ENCODE measurements around the gene LRRC75B.
"Not testable (repeated sequence)": the region's sequence is repeated elsewhere in the genome, so short reads cannot be mapped to it uniquely, and the experiment has no call there.

LRRC75B gene

DNA sequence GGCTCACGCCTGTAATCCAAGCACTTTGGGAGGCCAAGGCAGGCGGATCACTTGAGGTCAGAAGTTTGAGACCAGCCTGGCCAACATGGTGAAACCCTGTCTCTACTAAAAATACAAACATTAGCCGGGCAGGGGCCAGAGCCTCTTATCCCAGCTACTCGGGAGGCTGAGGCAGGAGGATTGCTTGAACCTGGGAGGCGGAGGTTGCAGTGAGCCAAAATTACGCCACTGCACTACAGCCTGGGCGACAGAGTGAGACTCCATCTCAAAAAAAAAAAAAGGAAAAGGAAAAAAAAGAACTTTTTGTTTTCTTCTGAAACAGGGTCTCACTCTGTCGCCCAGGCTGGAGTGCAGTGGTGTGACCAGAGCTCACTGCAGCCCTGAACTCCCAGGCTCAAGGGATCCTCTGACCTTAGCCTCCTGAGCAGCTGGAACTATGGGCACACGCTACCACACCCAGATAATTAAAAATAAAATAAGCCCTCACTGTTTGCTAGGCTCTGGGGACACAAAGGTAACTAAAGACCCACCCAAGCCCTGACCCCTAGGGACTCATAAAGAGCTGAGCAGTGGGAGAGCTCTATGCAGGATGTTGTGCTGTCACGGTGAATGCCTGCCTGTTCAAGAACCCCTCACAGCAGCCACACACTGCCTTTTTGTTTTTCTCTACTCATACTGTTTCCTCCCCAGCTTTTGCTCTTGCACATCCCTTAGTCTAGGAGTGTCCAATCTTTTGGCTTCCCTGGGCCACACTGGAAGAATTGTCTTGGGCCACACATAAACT lies 40.2 kb downstream of the LRRC75B start:
- not testable (repeated sequence) for DNase-seq

DNA sequence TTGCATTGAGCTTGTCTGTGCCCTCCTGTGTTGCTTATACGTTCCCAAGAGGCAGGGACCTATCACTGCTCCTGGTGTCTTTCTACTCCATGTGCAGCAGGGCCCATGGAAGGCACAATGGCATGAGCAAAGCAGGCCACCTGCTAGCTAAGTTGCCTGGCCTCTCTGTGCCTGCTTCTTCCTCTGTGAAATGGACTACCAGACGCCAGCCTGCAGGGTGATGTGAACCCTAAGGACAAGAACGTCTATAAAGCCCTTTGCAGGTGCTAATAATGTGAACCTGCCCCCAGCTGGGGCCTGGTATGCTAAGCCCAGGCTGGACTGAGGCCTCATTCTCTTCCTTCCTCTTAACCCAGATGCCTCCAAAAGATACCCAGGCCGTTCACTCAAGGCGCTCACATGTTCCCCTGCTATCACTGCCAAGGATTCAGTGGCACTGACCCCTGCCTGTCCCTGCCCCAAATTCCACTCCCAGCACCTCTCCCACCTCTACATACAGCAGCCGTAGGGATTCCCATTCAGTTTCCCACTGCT lies 41.9 kb downstream of the LRRC75B start:
- no peak for DNase-seq

DNA sequence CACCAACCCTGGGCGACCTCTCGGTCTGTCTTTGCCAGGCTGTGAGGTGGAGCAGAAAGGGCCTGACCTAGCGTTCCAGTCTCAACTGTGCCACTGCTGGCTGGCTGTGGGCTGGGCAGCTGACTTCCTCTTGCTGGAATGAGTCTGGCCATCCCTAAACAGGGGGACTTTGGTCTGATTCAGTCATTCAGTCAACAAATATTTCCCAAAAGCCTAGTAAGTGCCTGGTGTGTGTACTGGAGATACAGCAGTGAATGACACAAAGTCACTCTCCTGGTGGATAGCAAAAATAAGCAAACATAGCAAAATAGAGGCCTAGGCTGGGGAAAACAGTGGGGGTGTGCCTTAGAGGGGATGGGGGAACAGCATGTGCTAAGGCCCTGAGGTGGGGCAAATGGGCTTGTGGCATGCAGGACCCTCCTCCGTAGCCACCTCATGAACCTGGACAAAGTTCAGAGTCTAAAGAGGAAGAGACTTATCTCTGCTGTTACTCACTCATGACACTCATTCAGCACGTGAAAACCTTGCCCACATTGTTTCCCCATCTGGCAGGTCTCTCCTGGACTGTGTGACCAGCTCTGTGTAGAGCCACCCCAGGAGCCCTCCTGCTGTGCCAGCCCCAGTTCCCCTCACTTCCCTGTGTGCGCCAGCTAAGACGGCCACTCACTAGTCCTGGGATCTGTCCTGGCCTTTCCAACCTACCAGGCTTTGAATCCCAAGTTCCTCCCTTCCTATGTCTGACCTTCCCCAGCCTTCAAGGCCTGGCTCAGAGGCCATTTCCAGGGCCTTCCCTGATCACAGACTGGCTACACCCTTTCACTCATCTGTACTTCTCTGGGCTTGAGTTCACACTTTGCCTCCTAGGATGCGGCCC lies 42.6 kb downstream of the LRRC75B start:
- DNase-seq = no peak

DNA sequence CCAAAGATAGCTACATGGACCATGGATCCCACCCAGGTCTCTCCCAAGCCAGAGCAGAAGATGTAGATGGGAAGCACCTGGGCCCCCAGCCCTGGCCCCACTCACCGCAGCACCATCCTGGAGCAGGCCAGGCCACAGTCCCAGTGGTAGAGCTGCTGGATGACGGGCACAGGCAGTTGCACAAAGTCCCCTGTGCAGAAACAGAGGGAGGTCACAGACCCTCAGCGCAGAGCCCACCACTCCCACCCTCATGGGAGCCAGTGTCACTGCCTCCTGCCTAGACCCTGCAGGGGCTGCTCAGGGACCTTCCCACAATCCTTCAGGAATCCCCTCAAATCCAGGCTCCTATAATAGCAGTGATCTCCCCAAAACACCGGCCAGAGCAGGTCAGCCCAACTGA lies 44.1 kb downstream of the LRRC75B start:
- DNase-seq = no peak

DNA sequence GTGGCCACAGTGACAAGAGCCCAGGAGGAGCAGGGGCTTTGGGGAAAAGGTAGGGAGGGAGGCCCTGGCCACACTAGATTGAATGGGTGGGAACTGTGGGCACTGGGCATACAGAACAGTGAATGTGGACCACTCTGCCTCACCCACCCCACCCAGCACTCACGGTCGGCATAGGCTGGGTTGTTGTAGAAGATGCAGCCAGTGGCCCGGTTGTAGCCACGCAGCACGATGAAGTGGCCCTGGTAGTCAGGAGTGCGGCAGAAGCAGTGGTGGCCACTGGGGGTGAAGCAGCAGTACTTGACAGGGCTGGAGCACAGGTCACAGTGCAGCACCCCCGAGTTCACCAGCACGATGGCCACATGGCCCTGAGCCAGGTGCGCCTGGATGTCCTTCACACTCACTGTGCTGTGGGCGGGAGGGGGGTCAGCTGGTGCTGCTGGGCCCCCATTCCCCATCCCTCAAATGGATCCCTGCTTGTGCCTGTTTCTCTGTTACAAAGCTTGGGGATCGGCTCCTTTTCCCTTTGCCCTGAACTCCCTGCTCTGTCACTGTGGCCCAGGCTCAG lies 49.1 kb downstream of the LRRC75B start:
- DNase-seq = no peak

DNA sequence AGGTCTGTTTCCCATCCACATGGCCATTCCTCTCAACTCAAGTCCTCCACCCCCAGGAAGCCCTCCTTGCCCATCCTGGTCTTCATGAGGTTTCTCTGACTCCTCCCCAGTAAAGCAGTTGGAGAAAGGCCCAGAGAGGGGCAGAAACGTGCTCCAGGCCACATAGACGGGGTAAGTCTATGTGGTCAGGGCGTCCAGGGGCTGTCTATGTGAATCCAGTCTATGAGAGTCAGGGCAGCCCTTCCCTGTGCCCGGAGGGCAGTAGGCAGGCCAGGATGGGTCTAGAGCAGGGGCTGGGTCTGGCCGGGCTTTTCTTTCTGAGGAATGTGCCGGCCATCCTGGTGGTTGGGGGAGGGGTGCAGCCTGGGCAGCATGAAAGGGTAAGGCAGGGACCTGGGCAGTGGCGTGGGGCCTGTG lies 49.7 kb downstream of the LRRC75B start:
- DNase-seq = no peak

DNA sequence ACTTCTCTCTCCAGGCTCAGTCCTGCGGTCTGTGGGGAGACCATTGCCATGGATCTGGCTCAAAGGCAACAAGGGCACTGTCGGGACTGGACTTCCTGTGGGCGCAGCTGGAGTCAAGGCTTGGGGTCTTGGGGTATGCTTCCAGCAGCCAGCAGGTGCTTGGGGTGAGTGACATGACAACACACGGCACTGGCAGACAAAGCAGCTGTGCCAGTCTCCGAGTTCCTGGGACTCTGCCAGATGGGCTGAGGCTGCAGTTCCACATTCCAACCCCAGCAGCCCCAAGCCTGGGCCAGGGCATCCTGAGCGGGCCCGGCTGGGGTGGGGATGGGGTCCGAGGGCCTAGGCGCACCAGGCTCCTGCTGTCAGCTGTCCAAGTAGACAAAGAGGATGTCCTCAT lies 50.2 kb downstream of the LRRC75B start:
- DNase-seq = no peak

DNA sequence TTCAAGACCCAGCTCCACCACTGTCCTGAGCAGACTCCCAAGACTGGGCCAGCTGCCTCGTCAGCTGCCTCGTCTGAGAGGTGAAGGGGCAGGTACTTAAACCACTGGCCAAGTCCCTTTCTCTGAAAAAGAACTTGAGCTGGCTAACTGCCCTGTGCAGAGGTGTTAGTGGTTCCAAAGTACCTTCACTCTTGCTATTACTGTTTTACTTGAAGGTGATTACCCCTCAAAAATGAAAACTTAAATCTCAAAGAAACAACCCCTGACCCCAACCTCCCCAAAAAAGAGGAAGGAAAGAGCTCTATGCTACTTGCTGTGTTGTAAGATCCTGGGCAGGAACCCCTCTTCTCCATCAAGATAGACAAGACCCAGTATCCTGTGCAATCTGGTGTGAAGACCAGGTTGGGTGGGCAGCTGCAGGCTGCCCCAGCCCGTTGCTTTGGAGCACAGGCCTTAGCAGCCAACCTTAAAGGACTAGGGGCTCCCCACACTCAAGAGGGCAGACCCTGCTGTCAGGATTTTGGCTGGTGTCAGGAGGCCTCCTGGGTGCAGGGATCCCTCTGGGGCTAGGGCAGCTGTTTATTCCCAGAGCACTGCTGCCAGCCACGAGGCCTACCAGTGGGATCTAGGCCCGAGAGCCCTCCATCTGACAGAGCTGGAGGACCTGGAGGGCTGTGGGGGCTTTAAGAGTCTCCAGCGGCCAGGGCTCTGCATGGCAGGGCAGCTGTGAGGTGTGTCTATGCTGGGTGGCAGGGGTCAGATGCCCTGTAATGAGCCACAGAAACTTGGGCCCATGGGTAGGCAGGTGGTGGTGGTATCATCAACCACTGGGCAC lies 51.0 kb downstream of the LRRC75B start:
- DNase-seq = no peak

DNA sequence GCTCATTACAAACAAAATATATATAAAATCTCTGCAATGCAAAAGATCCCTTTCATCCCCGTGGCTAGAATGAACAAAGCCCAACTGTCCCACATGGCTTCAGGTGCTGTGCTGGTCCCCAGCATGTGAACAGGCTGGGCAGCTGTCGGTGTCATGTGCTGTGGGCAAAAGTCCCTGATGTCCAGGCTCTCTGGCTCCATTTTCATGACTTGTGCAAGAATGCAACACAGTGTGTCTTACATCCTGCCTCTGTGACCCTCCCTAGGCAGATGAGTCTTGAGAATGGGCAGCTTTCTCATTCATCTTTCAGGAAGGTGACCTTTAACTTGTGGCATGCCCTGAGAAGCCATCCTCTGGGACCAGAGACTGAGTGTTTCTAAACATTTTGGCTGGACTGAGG lies 52.4 kb downstream of the LRRC75B start:
- DNase-seq = no peak

DNA sequence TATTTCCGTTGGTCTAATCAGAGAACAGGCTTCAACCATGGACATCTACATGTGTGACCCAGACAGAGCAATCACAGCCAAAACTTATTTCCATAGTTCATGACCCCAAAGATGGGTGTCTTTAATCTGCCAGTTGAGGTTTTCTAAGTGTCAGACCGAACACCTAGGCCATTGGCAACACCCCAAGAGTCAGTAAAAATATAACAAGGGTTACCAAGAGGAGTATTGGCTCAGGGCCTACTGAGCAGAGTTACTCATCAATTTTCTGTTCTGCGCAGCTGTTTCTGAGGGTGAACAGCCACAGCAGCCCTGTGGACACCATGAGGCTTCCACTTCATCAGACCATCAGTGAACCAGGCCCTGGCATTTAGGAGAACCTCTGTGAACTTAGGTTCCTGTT lies 56.8 kb downstream of the LRRC75B start:
- DNase-seq = no peak

All from activated T-cell treated with anti-CD3 and anti-CD28 coated beads, Interleukin-2, amount 50 U/mL, for 1 hour (primary cell).